ENCODE results near the gene CREB5.

DNA sequence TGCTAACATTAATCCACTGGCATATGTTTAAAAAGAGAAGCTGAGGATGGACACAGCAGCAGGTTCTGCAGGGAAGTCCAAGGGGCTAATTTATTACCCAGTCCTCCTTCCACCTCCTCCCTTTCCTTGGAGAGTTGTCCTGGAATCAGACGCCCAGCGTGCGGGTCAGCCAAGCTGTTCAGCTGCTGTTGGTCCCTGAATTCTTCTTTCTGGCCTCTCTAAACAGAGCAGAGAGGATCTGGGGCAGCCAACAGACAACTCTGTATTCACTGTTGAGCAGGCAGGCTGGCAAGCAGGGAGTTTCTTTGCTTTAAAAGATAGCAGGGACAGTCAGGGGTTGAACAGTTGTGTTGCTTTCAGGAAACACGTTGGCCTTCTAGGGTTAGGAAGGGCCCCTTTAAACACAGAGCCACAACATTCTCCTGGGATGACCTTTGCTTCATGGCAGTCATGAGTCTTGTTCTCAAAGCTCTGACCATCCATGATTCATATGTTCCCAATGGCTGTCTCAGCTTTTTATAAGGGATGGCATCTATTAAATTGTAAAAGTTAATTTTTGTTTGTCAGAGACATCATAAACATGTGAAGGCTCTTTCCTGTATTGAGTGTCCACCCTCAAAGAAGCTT lies 217.0 kb downstream of the CREB5 start:
- TF ChIP-seq, protein P1, sequence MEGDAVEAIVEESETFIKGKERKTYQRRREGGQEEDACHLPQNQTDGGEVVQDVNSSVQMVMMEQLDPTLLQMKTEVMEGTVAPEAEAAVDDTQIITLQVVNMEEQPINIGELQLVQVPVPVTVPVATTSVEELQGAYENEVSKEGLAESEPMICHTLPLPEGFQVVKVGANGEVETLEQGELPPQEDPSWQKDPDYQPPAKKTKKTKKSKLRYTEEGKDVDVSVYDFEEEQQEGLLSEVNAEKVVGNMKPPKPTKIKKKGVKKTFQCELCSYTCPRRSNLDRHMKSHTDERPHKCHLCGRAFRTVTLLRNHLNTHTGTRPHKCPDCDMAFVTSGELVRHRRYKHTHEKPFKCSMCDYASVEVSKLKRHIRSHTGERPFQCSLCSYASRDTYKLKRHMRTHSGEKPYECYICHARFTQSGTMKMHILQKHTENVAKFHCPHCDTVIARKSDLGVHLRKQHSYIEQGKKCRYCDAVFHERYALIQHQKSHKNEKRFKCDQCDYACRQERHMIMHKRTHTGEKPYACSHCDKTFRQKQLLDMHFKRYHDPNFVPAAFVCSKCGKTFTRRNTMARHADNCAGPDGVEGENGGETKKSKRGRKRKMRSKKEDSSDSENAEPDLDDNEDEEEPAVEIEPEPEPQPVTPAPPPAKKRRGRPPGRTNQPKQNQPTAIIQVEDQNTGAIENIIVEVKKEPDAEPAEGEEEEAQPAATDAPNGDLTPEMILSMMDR (IDR thresholded peaks at IDR 0.05): no peak
- no peak for TF ChIP-seq POLR2A (IDR thresholded peaks at IDR 0.05)
- TF ChIP-seq EP300 (IDR thresholded peaks at IDR 0.05): no peak
- peak; percentile 22 for TF ChIP-seq POLR2AphosphoS5 (IDR thresholded peaks at IDR 0.05)
